Parathyroid adenoma (tissue), 2 donors: ENCODE measurements around the gene EIF2AK3.

Experiments
- H2AFZ ChIP-seq: fragments of 300-600 bp; sonication (generic); one replicate; pipeline ENCODE4 v1.7.0; 2017; ENCODE audit warnings: antibody characterized with exemption, mild to moderate bottlenecking
- H3K27ac ChIP-seq: fragments of 300-600 bp; sonication (generic); one replicate; pipeline ENCODE4 v1.7.0; 2017
- H3K27me3 ChIP-seq: fragments of 300-600 bp; sonication (generic); one replicate; pipeline ENCODE4 v1.7.0; 2017; ENCODE audit warnings: low read length; ENCODE audit not compliant: control insufficient read depth, insufficient read depth
- H3K36me3 ChIP-seq: fragments of 300-600 bp; sonication (generic); one replicate; pipeline ENCODE4 v1.7.0; 2017; ENCODE audit warnings: low read length; ENCODE audit not compliant: control insufficient read depth, insufficient read depth
- H3K4me1 ChIP-seq: fragments of 300-600 bp; sonication (generic); one replicate; pipeline ENCODE4 v1.7.0; 2017; ENCODE audit warnings: control low read depth
- H3K4me2 ChIP-seq: fragments of 300-600 bp; sonication (generic); one replicate; pipeline ENCODE4 v1.7.0; 2017; ENCODE audit warnings: low read length
- H3K4me3 ChIP-seq: fragments of 300-600 bp; sonication (generic); one replicate; pipeline ENCODE4 v1.7.0; 2017; ENCODE audit warnings: low read depth, low read length
- H3K79me2 ChIP-seq: fragments of 300-600 bp; sonication (generic); one replicate; pipeline ENCODE4 v1.7.0; 2017; ENCODE audit warnings: control low read depth
- H3K9ac ChIP-seq: fragments of 300-600 bp; sonication (generic); one replicate; pipeline ENCODE4 v1.7.0; 2017; ENCODE audit warnings: mild to moderate bottlenecking
- H3K9me3 ChIP-seq: fragments of 300-600 bp; sonication (generic); one replicate; pipeline ENCODE4 v1.7.0; 2017; ENCODE audit warnings: low read length; ENCODE audit not compliant: control insufficient read depth
- CTCF ChIP-seq: fragments of 300-600 bp; sonication (generic); IDR thresholded peaks from one replicate; pipeline ENCODE4 v1.7.0; 2017; ENCODE audit warnings: antibody characterized with exemption, mild to moderate bottlenecking
- donor health status: primary hyperparathyroidism.

EIF2AK3 gene

GRCh38 chr2:88580088-88580487 lies 47.2 kb downstream of the EIF2AK3 start:
- H2AFZ ChIP-seq: no peak overlapping the region

DNA sequence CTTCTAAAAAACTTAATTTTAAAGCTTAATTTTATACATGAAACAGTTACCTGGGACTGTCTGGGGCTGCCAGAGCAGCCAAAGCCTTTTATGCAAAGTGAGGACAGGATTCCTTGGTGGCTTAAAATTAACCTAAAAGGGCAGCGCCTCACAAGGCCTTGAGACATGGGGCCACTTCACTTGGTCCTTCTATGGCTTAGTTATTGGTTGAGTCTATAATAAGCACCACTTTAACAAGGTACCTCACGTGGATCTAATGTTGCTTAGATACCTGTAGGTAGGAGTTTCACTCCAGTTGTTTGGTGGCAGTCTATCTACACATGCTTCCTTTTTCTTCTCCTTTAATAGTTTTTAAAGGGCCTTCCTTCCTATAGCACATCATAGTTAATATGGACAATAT lies 51.6 kb downstream of the EIF2AK3 start:
- H3K27me3 ChIP-seq: no peaks in the 10 kb centered on the region
- no peaks in the 10 kb centered on the region for H3K79me2 ChIP-seq
- H3K4me2 ChIP-seq: no peak overlapping the region
- no peak overlapping the region for H3K9ac ChIP-seq
- H3K4me1 ChIP-seq: no peaks in the 10 kb centered on the region
- H2AFZ ChIP-seq: no peak overlapping the region
- no peak overlapping the region for H3K27ac ChIP-seq
- H3K4me3 ChIP-seq: no peak overlapping the region
- H3K36me3 ChIP-seq: no peaks in the 10 kb centered on the region
- H3K9me3 ChIP-seq: no peaks in the 10 kb centered on the region
- no peak for TF ChIP-seq CTCF

More at GRCh38 chr2:88580088-88580487, 47.2 kb downstream of the EIF2AK3 start:
- Histone ChIP-seq H3K4me1 (no peaks in the 10 kb centered on the region), H3K36me3 (no peaks in the 10 kb centered on the region), H3K4me2 (no peak overlapping the region), H3K9me3 (no peaks in the 10 kb centered on the region), H3K79me2 (no peaks in the 10 kb centered on the region), H3K4me3 (no peak overlapping the region), H3K9ac (no peak overlapping the region), H3K27me3 (no peaks in the 10 kb centered on the region), H3K27ac (no peak overlapping the region)
- no peak for TF ChIP-seq CTCF

GRCh38 chr2:88575051-88575450 lies 52.2 kb downstream of the EIF2AK3 start:
- Histone ChIP-seq H3K27me3 (no peaks in the 10 kb centered on the region), H3K4me1 (no peaks in the 10 kb centered on the region), H3K36me3 (no peaks in the 10 kb centered on the region), H2AFZ (no peak overlapping the region), H3K4me3 (no peak overlapping the region), H3K4me2 (no peak overlapping the region), H3K27ac (no peak overlapping the region), H3K79me2 (no peaks in the 10 kb centered on the region), H3K9ac (no peak overlapping the region), H3K9me3 (no peaks in the 10 kb centered on the region)
- TF ChIP-seq CTCF: no peak

DNA sequence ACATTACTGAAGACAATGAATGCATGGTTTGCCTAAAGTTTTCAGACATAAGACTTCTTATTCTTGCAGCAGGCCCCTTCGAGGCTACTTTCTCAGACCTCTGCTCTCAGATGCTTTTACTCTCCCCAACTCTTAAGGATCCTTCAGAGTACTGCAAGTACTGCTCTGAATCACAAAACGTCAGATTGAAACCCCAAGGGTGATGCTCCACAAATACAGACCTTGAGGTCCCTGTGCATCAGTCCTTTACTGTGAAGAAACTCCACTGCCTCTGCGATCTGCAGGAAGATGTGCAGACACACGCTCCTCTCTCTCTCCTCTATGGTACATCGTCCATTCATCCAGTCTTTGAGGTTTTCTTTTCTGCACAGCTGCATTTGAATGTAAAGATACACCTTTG lies 52.8 kb downstream of the EIF2AK3 start:
- no peak overlapping the region for H3K9ac ChIP-seq
- no peaks in the 10 kb centered on the region for H3K36me3 ChIP-seq
- no peaks in the 10 kb centered on the region for H3K27me3 ChIP-seq
- H3K4me3 ChIP-seq: no peak overlapping the region
- no peaks in the 10 kb centered on the region for H3K4me1 ChIP-seq
- no peaks in the 10 kb centered on the region for H3K79me2 ChIP-seq
- no peak overlapping the region for H2AFZ ChIP-seq
- H3K27ac ChIP-seq: no peak overlapping the region
- no peak for TF ChIP-seq CTCF
- no peaks in the 10 kb centered on the region for H3K9me3 ChIP-seq
- no peak overlapping the region for H3K4me2 ChIP-seq

- Histone ChIP-seq H3K27me3 (no peaks in the 10 kb centered on the region), H2AFZ (no peak overlapping the region), H3K4me3 (no peak overlapping the region), H3K4me1 (no peaks in the 10 kb centered on the region), H3K27ac (no peak overlapping the region), H3K9me3 (no peaks in the 10 kb centered on the region), H3K36me3 (no peaks in the 10 kb centered on the region), H3K9ac (no peak overlapping the region), H3K79me2 (no peaks in the 10 kb centered on the region), H3K4me2 (no peak overlapping the region)
- TF ChIP-seq CTCF: no peak
Observed at GRCh38 chr2:88568179-88568578, 59.1 kb downstream of the EIF2AK3 start.
